Measurements from ENCODE around the gene HS1BP3. TPM values are rescaled to one million over a fixed set of nuclear protein-coding genes. Genes with fewer than 3 reads are reported as not detected.

HS1BP3 gene
- total and polyA plus RNA-seq, 2 of the 13 experiments (the other 11 are each of a cell fraction or from before 2014, with no cell fraction given) = 15.2 to 22.0 TPM

DNA sequence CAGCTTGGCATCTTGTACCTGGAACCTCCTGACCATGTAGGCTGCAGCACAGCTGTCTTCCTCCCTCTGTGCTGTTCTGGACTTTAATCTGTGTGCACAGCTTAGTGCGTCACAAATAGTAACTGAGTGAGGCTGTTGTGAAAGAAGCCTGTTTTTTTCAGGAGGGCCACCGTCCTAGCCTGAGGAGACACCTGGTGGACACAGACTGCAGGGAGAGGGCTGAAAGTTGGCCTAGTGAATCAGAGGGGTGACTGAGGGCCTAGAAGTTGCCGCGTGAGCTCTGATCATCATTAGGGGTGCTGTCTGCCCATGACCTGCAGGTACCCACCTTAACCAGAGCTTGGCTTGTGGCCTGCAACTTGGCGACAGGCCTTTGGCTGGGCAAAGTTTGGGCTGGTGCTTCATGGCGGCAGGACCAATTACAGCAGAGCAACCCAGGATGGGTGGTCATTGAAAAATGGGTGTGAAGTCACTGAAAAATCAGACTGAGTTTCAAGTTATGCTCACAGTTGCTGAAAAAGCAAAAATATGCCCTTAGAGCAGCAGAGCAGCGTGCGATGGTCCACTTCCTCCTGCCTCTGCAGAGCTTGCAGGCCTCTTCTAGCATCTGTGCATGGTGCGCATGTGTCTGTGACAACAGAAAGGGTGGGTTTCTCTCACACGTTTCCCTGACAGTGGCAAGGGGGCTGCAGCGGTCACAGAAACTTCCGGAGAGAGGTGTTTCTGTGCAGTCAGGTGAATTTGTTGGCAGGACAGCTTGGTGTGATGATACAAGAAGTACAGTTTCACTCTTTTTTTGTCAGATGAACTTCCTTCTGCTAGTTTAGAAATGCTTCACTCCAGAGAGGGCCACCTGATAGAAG, 25.7 kb upstream of the HS1BP3 start (continued):
- TF ChIP-seq, protein P1, sequence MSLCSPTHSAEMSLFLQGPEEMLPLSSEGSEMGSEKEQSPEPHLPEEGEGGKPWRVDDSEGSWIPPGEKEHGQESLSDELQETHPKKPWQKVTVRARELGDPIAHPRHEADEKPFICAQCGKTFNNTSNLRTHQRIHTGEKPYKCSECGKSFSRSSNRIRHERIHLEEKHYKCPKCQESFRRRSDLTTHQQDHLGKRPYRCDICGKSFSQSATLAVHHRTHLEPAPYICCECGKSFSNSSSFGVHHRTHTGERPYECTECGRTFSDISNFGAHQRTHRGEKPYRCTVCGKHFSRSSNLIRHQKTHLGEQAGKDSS (CRISPR knock-in tag; IDR thresholded peaks at IDR 0.05; ENCODE audit: borderline replicate concordance, low read depth) = peak; percentile 98
- TF ChIP-seq, protein P2, sequence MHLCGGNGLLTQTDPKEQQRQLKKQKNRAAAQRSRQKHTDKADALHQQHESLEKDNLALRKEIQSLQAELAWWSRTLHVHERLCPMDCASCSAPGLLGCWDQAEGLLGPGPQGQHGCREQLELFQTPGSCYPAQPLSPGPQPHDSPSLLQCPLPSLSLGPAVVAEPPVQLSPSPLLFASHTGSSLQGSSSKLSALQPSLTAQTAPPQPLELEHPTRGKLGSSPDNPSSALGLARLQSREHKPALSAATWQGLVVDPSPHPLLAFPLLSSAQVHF (CRISPR knock-in tag; IDR thresholded peaks at IDR 0.05) = no peak
- TF ChIP-seq HOXA5 (CRISPR knock-in tag; IDR thresholded peaks at IDR 0.05) (peak; percentile 89), KLF6 (CRISPR knock-in tag; IDR thresholded peaks at IDR 0.05) (peak; percentile 67; the same call in 1 of the 2 replicates), ZNF788 (CRISPR knock-in tag; IDR thresholded peaks at IDR 0.05; ENCODE audit: borderline replicate concordance) (peak; percentile 90), XRCC5 (optimal IDR thresholded peaks at IDR 0.05; ENCODE audit: low read length) (peak; percentile 98), CBFB (CRISPR knock-in tag; IDR thresholded peaks at IDR 0.05) (peak; percentile 85), HOXD1 (CRISPR knock-in tag; IDR thresholded peaks at IDR 0.05) (0 out of 2 replicates have a peak, but pooled peaks have one; percentile 44), MEF2D (CRISPR knock-in tag; IDR thresholded peaks at IDR 0.05) (peak; percentile 85; the same call in 1 of the 2 replicates), SIX1 (CRISPR knock-in tag; IDR thresholded peaks at IDR 0.05; ENCODE audit: borderline replicate concordance) (peak; percentile 73; the same call in 1 of the 2 replicates), ZNF724P (CRISPR knock-in tag; IDR thresholded peaks at IDR 0.05; ENCODE audit: borderline replicate concordance) (0 out of 2 replicates have a peak, but pooled peaks have one; percentile 68), ATF7 (IDR thresholded peaks at IDR 0.05) (no peak), ATF7 (CRISPR knock-in tag; IDR thresholded peaks at IDR 0.05) (peak; percentile 84), BORCS8-MEF2B (CRISPR knock-in tag; IDR thresholded peaks at IDR 0.05) (peak; percentile 89), FOXP1 (IDR thresholded peaks at IDR 0.05) (peak; percentile 63; the same call in 1 of the 2 replicates), FOXP1 (CRISPR knock-in tag; IDR thresholded peaks at IDR 0.05) (peak; percentile 86), SP140L (CRISPR knock-in tag; IDR thresholded peaks at IDR 0.05; ENCODE audit: borderline replicate concordance) (peak; percentile 94; the same call in 1 of the 2 replicates), TAF1 (CRISPR knock-in tag; IDR thresholded peaks at IDR 0.05) (0 out of 2 replicates have a peak, but pooled peaks have one; percentile 41), ZNF670 (CRISPR knock-in tag; IDR thresholded peaks at IDR 0.05; ENCODE audit: borderline replicate concordance) (peak; percentile 73; the same call in 1 of the 2 replicates), KAT8 (CRISPR knock-in tag; IDR thresholded peaks at IDR 0.05) (peak; percentile 90)
- TF ChIP-seq, protein P3, sequence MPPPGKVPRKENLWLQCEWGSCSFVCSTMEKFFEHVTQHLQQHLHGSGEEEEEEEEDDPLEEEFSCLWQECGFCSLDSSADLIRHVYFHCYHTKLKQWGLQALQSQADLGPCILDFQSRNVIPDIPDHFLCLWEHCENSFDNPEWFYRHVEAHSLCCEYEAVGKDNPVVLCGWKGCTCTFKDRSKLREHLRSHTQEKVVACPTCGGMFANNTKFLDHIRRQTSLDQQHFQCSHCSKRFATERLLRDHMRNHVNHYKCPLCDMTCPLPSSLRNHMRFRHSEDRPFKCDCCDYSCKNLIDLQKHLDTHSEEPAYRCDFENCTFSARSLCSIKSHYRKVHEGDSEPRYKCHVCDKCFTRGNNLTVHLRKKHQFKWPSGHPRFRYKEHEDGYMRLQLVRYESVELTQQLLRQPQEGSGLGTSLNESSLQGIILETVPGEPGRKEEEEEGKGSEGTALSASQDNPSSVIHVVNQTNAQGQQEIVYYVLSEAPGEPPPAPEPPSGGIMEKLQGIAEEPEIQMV (CRISPR knock-in tag; IDR thresholded peaks at IDR 0.05; ENCODE audit: low read depth) = no peak
- TF ChIP-seq, protein P4, sequence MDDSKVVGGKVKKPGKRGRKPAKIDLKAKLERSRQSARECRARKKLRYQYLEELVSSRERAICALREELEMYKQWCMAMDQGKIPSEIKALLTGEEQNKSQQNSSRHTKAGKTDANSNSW (CRISPR knock-in tag; IDR thresholded peaks at IDR 0.05; ENCODE audit: borderline replicate concordance) = peak; percentile 93; the same call in 1 of the 2 replicates
- TF ChIP-seq, protein P5, sequence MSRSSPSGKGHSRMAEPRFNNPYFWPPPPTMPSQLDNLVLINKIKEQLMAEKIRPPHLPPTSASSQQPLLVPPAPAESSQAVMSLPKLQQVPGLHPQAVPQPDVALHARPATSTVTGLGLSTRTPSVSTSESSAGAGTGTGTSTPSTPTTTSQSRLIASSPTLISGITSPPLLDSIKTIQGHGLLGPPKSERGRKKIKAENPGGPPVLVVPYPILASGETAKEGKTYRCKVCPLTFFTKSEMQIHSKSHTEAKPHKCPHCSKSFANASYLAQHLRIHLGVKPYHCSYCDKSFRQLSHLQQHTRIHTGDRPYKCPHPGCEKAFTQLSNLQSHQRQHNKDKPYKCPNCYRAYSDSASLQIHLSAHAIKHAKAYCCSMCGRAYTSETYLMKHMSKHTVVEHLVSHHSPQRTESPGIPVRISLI (CRISPR knock-in tag; IDR thresholded peaks at IDR 0.05; ENCODE audit: borderline replicate concordance) = peak; percentile 100
- TF ChIP-seq, protein P6, sequence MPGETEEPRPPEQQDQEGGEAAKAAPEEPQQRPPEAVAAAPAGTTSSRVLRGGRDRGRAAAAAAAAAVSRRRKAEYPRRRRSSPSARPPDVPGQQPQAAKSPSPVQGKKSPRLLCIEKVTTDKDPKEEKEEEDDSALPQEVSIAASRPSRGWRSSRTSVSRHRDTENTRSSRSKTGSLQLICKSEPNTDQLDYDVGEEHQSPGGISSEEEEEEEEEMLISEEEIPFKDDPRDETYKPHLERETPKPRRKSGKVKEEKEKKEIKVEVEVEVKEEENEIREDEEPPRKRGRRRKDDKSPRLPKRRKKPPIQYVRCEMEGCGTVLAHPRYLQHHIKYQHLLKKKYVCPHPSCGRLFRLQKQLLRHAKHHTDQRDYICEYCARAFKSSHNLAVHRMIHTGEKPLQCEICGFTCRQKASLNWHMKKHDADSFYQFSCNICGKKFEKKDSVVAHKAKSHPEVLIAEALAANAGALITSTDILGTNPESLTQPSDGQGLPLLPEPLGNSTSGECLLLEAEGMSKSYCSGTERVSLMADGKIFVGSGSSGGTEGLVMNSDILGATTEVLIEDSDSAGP (CRISPR knock-in tag; IDR thresholded peaks at IDR 0.05; ENCODE audit: borderline replicate concordance) = peak; percentile 87

Measured in HepG2 (cell line).